ENCODE measurements around the gene LTO1.
"Not testable (repeated sequence)": the region's sequence is repeated elsewhere in the genome, so short reads cannot be mapped to it uniquely, and the experiment has no call there.

The LTO1 gene

DNA sequence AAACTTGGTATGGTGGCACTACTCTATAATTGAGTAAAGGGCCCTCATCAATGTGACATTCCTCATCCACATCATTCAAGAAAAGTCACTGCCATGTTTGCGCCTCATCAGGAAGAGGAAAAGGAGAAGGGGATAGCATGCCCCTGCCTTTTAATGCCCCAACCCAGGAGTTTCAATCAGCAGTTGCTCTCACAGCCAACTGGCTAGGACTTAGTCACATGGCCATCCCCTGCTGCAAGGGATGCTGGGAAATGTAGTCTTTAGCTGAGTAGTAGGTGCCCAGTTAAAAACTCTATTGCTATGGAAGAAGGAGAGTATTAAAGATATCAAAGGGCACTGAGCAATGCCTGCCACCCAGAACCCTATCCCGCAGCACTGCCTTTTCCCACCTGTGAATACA, 45.1 kb downstream of the LTO1 start:
- no peak for DNase-seq

DNA sequence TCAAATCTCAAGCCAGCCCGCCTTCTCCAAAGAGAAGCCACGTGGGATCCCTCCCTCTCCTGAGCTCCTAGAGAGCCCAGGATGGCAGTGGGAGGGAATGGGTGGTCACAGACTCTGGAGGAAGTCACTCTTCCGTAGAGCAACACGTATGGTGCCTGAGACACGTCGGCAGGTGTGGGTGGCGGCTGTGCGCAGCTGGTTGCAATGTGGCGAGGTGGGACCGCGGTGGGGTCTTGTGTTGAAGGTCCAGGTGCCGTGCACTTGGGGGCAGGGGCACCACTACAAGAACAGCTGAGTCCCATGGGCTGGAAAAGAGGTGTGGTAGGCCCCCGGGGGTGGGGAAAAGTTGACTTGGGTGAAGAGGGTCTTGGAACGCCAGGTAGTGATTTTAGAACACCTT, 47.6 kb downstream of the LTO1 start:
- no peak for DNase-seq

DNA sequence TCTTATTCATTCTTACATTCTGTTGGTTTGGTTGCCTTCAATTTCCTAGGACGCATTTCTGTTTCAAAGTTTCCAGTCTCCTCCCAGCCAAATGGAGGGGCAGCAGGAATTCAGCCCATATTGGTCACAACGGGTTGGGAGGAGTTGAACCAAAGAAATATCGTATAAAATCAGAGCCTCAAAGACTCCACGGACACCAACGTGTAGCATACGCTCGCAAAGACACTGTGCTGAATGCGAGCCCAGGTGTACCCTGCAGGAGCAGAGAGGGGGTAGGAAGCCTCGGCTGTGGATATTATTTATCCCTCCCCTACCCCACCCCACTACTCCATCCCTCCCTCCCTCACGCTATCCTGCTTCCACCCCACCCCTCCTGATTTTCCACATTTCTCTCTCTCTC, 49.7 kb downstream of the LTO1 start:
- no peak for DNase-seq

DNA sequence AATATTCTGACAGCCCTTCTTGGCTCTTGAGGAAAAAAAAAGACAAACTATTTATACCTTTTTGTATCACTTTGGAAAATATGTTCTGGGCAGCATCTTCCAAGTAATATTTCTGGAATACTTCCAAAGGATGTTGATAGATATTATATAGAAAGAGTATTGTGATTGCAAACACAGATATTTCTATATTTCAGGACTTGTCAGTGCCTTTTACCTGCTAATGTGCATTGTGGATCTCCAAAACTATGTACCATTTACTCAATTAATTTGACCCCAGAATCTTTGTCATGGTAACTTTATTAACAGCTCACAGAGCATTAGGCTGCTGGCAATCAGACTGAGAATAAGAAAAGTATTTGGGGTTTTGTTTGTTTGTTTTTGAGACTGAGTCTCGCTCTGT, 50.9 kb downstream of the LTO1 start:
- DNase-seq: no peak

DNA sequence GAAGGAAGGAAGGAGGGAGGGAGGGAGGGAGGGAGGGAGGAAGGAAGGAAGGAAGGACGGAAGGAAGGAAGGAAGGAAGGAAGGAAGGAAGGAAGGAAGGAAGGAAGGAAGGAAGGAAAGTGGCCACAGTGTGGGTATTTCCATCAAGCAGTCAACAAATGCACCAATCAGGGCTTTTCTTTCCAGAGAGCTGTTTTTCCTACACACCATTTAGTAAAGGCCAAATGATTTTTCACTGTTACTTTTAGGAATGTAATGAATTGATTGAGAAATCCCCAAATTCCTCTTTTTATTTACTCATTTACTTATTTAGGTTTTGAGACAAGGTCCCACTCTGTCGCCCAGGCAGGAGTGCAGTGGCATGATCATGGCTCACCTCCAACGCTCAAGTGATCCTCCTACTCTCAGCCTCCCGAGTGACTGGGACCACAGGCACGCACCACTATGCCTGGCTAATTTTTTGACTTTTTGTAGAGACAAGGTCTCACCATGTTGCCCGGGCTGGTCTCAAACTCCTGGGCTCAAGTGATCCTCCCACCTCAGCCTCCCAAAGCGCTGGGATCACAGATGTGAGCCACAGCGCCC, 53.0 kb downstream of the LTO1 start:
- not testable (repeated sequence) for DNase-seq

DNA sequence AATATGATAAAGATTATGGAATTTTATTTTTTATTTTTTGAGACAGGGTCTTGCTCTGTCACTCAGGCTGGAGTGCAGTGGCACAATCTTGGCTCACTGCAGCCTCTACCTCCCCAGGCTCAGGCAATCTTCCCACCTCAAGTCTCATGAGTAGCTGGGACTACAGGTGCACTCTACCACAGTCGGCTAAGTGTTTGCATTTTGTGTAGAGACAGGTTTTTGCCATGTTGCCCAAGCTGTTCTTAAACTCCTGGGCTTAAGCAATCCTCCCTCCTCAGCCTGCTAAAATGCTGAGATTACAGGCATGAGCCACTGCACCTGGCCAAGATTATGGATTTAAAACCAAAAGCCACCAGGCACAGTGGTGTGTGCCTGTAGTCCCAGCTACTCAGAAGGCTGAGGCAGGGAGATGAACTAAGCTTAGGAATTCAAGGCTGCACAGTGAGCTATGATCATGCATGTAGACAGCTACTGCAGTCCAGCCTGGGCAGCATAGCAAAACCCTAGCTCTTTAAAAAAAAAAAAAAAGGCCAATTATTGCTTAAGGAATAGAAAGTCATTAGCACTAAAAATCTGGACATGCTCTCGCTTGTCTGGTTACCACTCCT, 54.4 kb downstream of the LTO1 start:
- DNase-seq: no peak

DNA sequence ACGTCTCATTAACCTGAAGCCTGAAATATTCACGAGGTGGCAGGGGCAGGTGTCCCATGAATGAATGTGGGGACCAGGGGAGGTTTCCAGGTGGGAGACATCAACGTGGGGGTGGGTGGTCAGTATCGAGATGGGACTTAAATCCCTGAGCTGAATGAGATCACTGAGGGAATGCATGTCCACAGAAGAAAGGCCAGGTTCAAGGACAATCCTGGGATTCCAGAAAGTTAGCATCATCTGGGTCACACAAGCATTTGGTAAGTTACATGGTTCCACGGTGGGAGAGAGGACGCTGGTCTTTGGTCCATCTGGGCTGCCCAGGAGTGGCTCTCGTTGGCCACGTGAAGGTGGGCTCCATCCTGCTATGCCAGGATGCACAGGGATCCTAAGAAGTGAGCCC, 56.9 kb downstream of the LTO1 start:
- no peak for DNase-seq

DNA sequence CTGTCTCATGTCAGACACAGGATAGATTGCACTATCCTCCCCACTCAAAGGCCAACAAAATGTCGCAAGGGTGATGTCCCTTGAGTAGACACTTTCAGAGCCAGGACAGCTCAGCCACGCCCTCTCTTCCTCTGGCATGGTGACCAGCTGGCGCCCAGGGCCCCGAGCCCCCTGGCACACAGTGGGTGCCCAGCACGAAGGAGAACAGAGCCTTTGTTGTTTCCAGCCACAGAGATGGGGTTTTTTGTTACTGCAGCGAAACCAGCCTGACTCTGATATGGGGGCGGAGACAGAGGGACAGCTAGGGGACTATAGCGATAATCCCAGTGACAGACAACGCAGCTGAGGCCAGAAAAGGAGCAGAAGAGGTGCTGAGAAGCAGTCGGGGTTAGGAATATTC, 57.5 kb downstream of the LTO1 start:
- DNase-seq: no peak

DNA sequence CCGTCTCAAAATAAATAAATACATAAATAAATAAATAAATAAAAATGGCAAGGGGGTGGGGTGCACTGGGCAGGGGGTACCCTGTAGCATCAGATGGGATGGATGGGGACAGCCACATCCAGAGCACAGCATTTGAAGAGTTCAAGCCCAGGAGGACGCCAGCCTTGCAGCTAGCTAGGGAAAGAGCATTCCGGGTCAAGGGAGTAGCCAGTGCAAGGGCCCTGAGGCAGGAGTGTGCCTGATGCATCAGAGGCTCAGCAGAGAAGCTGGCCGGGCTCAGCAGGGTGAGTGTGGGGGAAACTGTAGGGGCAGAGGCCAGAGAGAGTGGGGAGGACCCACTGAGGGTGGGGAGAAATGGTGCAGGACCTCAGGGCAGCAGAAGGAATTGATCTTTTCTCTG, 57.9 kb downstream of the LTO1 start:
- no peak for DNase-seq
